HepG2 (cell line): ENCODE results near the gene PIK3C2B. TPM values are rescaled to one million over a fixed set of nuclear protein-coding genes. Genes with fewer than 3 reads are reported as not detected.
A peak's percentile ranks its signal among the peaks of the same experiment; 100 is the strongest.

ENCODE experiments used
- ATAD3A ChIP-seq: sonication (generic); formaldehyde crosslinking; IDR thresholded peaks from 2 replicates; pipeline ENCODE4 v1.4.0; 2020; ENCODE audit warnings: missing genetic modification reagents
- FOXP1 ChIP-seq, 2 experiments: fragments of 450-650 bp in 1 of 2; IDR thresholded peaks; 2 replicates each; pipeline ENCODE4 v1.6.1; 2017 to 2018; ENCODE audit warnings: antibody characterized with exemption in 1 of 2
- HNF4G ChIP-seq, 2 experiments: sonication (generic) in 1 of 2; formaldehyde crosslinking in 1 of 2; IDR thresholded peaks; 2 replicates each; pipeline versions ENCODE4 v1.4.0 to v1.6.1; 2011 to 2020; ENCODE audit warnings: borderline replicate concordance in 2 of 2, low read depth in 2 of 2, mild to moderate bottlenecking in 2 of 2, low read length in 1 of 2, missing genetic modification reagents in 1 of 2, moderate library complexity in 1 of 2
- NFYC ChIP-seq: IDR thresholded peaks from 2 replicates; pipeline ENCODE4 v1.6.1; 2016; ENCODE audit warnings: missing genetic modification reagents, missing compliant biosample characterization
- NR2F1 ChIP-seq, 2 experiments: fragments of 450-650 bp in 1 of 2; formaldehyde crosslinking in 1 of 2; IDR thresholded peaks; 2 replicates each; pipeline versions ENCODE4 v1.5.0 to v1.6.1; 2016 to 2020; ENCODE audit warnings: mild to moderate bottlenecking in 1 of 2, missing compliant biosample characterization in 1 of 2, missing genetic modification reagents in 1 of 2, moderate library complexity in 1 of 2
- ZNF430 ChIP-seq: sonication (generic); formaldehyde crosslinking; IDR thresholded peaks from 2 replicates; pipeline ENCODE4 v1.9.0; 2021; ENCODE audit warnings: mild to moderate bottlenecking, missing genetic modification reagents
- ZNF672 ChIP-seq: sonication (generic); formaldehyde crosslinking; IDR thresholded peaks from 2 replicates; pipeline ENCODE4 v1.8.1; 2022; ENCODE audit warnings: missing genetic modification reagents
- ZNF724P ChIP-seq: sonication (generic); formaldehyde crosslinking; IDR thresholded peaks from 2 replicates; pipeline ENCODE4 v1.8.0; 2022; ENCODE audit warnings: missing genetic modification reagents, borderline replicate concordance
- polyA plus RNA-seq, 8 experiments: library from polyadenylated mRNA; depleted of rRNA in 3 of 8; stranded (reverse) in 7 of 8; unstranded in 1 of 8; fragments of >200 nt; fragmentation: Illumina TruSeq in 4 of 8; extraction: Trizol in 4 of 8; gene quantifications; 2 replicates each; pipeline versions ENCODE4 v1.2.1 to v1.2.3, GENCODE V29; 2011 to 2016; ENCODE audit warnings: low read depth in 4 of 8, missing spikeins in 1 of 8, mixed read lengths in 1 of 8; ENCODE audit not compliant: insufficient read depth in 1 of 8
- total RNA-seq, 5 experiments: library from RNA; depleted of rRNA; stranded (reverse); fragments of >200 nt; fragmentation: Illumina TruSeq; extraction: Trizol; gene quantifications; 2 replicates each; pipeline ENCODE4 v1.2.3, GENCODE V29; 2016; ENCODE audit warnings: low read depth in 1 of 5
- TF ChIP-seq, protein P1 (sequence below): sonication (generic); formaldehyde crosslinking; IDR thresholded peaks from 2 replicates; pipeline ENCODE4 v1.5.1; 2020; ENCODE audit warnings: mild to moderate bottlenecking, missing genetic modification reagents, moderate library complexity
- TF ChIP-seq, protein P2 (sequence below): sonication (generic); formaldehyde crosslinking; IDR thresholded peaks from 2 replicates; pipeline ENCODE4 v1.4.0; 2020; ENCODE audit warnings: mild to moderate bottlenecking, missing genetic modification reagents
- TF ChIP-seq, protein P3 (sequence below): sonication (generic); formaldehyde crosslinking; conservative IDR thresholded peaks from 2 replicates; pipeline ENCODE4 v1.8.1; 2023; ENCODE audit warnings: missing genetic modification reagents
- TF ChIP-seq, protein P4 (sequence below): sonication (generic); formaldehyde crosslinking; IDR thresholded peaks from 2 replicates; pipeline ENCODE4 v1.4.0; 2020; ENCODE audit warnings: low read depth, mild to moderate bottlenecking, missing genetic modification reagents
- TF ChIP-seq, protein P5 (sequence below): sonication (generic); formaldehyde crosslinking; IDR thresholded peaks from 2 replicates; pipeline ENCODE4 v1.5.0; 2020; ENCODE audit warnings: mild to moderate bottlenecking, missing genetic modification reagents

Gene PIK3C2B
- total and polyA plus RNA-seq, 2 of the 13 experiments (the other 11 are each of a cell fraction or from before 2014, with no cell fraction given): 3.4 to 4.5 TPM

DNA sequence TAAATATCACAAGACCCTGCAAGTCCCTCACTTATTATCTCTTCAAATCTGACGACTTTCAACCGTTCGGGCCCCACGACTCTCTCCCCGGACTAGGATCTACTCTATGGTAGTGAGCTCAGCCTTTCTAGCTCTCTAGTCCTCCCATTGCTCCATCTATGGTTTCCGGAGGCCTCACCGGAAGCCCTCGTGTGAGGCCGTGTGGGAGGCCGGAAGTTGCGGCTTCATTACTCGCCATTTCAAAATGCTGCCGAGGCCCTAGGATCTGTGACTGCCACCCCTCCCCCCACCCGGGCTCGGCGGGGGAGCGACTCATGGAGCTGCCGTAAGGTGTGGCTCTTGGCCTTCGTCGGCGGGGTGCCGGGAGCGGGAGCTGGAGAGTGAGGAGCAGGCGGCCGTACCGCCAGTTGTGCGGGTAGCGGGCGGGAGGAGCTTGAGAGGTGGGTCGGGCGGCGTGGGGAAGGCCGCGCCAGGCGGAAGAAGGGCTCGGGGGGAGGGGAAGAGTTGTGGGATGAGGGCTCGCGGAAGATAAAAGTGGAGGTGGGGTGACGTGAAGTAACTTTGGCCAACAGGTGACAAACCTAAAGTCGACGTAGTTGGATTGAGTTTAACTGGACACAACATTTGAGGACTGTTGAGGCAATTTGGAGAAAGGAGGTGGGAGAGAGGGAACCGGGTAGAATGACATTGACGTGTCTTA lies 21.7 kb upstream of the PIK3C2B start, which contains the start of gene MDM4 (continued):
- TF ChIP-seq, protein P1, sequence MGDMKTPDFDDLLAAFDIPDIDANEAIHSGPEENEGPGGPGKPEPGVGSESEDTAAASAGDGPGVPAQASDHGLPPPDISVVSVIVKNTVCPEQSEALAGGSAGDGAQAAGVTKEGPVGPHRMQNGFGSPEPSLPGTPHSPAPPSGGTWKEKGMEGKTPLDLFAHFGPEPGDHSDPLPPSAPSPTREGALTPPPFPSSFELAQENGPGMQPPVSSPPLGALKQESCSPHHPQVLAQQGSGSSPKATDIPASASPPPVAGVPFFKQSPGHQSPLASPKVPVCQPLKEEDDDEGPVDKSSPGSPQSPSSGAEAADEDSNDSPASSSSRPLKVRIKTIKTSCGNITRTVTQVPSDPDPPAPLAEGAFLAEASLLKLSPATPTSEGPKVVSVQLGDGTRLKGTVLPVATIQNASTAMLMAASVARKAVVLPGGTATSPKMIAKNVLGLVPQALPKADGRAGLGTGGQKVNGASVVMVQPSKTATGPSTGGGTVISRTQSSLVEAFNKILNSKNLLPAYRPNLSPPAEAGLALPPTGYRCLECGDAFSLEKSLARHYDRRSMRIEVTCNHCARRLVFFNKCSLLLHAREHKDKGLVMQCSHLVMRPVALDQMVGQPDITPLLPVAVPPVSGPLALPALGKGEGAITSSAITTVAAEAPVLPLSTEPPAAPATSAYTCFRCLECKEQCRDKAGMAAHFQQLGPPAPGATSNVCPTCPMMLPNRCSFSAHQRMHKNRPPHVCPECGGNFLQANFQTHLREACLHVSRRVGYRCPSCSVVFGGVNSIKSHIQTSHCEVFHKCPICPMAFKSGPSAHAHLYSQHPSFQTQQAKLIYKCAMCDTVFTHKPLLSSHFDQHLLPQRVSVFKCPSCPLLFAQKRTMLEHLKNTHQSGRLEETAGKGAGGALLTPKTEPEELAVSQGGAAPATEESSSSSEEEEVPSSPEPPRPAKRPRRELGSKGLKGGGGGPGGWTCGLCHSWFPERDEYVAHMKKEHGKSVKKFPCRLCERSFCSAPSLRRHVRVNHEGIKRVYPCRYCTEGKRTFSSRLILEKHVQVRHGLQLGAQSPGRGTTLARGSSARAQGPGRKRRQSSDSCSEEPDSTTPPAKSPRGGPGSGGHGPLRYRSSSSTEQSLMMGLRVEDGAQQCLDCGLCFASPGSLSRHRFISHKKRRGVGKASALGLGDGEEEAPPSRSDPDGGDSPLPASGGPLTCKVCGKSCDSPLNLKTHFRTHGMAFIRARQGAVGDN: peak; percentile 97
- TF ChIP-seq, protein P2, sequence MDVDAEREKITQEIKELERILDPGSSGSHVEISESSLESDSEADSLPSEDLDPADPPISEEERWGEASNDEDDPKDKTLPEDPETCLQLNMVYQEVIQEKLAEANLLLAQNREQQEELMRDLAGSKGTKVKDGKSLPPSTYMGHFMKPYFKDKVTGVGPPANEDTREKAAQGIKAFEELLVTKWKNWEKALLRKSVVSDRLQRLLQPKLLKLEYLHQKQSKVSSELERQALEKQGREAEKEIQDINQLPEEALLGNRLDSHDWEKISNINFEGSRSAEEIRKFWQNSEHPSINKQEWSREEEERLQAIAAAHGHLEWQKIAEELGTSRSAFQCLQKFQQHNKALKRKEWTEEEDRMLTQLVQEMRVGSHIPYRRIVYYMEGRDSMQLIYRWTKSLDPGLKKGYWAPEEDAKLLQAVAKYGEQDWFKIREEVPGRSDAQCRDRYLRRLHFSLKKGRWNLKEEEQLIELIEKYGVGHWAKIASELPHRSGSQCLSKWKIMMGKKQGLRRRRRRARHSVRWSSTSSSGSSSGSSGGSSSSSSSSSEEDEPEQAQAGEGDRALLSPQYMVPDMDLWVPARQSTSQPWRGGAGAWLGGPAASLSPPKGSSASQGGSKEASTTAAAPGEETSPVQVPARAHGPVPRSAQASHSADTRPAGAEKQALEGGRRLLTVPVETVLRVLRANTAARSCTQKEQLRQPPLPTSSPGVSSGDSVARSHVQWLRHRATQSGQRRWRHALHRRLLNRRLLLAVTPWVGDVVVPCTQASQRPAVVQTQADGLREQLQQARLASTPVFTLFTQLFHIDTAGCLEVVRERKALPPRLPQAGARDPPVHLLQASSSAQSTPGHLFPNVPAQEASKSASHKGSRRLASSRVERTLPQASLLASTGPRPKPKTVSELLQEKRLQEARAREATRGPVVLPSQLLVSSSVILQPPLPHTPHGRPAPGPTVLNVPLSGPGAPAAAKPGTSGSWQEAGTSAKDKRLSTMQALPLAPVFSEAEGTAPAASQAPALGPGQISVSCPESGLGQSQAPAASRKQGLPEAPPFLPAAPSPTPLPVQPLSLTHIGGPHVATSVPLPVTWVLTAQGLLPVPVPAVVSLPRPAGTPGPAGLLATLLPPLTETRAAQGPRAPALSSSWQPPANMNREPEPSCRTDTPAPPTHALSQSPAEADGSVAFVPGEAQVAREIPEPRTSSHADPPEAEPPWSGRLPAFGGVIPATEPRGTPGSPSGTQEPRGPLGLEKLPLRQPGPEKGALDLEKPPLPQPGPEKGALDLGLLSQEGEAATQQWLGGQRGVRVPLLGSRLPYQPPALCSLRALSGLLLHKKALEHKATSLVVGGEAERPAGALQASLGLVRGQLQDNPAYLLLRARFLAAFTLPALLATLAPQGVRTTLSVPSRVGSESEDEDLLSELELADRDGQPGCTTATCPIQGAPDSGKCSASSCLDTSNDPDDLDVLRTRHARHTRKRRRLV (CRISPR knock-in tag): peak; percentile 76; the same call in 1 of the 2 replicates
- TF ChIP-seq ZNF672 (CRISPR knock-in tag) (0 out of 2 replicates have a peak, but pooled peaks have one; percentile 34), ZNF430 (CRISPR knock-in tag) (peak; percentile 88), NR2F1 (CRISPR knock-in tag; IDR thresholded peaks at IDR 0.05) (no peak), HNF4G (IDR thresholded peaks at IDR 0.05; ENCODE audit: borderline replicate concordance, low read depth, low read length) (0 out of 2 replicates have a peak, but pooled peaks have one; percentile 7), HNF4G (CRISPR knock-in tag; IDR thresholded peaks at IDR 0.05; ENCODE audit: borderline replicate concordance, low read depth) (peak; percentile 70; the same call in 1 of the 2 replicates), NFYC (peak; percentile 15; the same call in 1 of the 2 replicates), FOXP1 (IDR thresholded peaks at IDR 0.05) (no peak), FOXP1 (CRISPR knock-in tag; IDR thresholded peaks at IDR 0.05) (no peak), ATAD3A (CRISPR knock-in tag) (peak; percentile 77), ZNF724P (CRISPR knock-in tag) (peak; percentile 59; the same call in 1 of the 2 replicates)
- TF ChIP-seq, protein P3, sequence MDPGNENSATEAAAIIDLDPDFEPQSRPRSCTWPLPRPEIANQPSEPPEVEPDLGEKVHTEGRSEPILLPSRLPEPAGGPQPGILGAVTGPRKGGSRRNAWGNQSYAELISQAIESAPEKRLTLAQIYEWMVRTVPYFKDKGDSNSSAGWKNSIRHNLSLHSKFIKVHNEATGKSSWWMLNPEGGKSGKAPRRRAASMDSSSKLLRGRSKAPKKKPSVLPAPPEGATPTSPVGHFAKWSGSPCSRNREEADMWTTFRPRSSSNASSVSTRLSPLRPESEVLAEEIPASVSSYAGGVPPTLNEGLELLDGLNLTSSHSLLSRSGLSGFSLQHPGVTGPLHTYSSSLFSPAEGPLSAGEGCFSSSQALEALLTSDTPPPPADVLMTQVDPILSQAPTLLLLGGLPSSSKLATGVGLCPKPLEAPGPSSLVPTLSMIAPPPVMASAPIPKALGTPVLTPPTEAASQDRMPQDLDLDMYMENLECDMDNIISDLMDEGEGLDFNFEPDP (CRISPR knock-in tag): no peak
- TF ChIP-seq, protein P4, sequence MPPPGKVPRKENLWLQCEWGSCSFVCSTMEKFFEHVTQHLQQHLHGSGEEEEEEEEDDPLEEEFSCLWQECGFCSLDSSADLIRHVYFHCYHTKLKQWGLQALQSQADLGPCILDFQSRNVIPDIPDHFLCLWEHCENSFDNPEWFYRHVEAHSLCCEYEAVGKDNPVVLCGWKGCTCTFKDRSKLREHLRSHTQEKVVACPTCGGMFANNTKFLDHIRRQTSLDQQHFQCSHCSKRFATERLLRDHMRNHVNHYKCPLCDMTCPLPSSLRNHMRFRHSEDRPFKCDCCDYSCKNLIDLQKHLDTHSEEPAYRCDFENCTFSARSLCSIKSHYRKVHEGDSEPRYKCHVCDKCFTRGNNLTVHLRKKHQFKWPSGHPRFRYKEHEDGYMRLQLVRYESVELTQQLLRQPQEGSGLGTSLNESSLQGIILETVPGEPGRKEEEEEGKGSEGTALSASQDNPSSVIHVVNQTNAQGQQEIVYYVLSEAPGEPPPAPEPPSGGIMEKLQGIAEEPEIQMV (CRISPR knock-in tag): peak; percentile 75; the same call in 1 of the 2 replicates
- TF ChIP-seq, protein P5, sequence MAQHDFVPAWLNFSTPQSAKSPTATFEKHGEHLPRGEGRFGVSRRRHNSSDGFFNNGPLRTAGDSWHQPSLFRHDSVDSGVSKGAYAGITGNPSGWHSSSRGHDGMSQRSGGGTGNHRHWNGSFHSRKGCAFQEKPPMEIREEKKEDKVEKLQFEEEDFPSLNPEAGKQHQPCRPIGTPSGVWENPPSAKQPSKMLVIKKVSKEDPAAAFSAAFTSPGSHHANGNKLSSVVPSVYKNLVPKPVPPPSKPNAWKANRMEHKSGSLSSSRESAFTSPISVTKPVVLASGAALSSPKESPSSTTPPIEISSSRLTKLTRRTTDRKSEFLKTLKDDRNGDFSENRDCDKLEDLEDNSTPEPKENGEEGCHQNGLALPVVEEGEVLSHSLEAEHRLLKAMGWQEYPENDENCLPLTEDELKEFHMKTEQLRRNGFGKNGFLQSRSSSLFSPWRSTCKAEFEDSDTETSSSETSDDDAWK (CRISPR knock-in tag): no peak
